Spleen (tissue), 11 donors: ENCODE measurements around the gene CHCHD6. TPM values are rescaled to one million over a fixed set of nuclear protein-coding genes. Genes with fewer than 3 reads are reported as not detected.

Experiments
- DNase-seq: peaks from one replicate; pipeline ENCODE4 v3.0.0-alpha.2; 2020
- H3K27ac ChIP-seq, 8 donors: fragments of 200-600 bp; sonication (generic) in 7 of 8; 1 replicate in 4 of 8; 2 replicates in 4 of 8; pipeline versions ENCODE4 v1.5.0 to v1.8.0; 2016 to 2021; ENCODE audit warnings: inconsistent platforms in 4 of 8, mild to moderate bottlenecking in 4 of 8, moderate library complexity in 1 of 8
- H3K27me3 ChIP-seq, 7 donors: fragments of 200-600 bp; sonication (generic) in 6 of 7; replicated peaks in 1 of 7; 1 replicate in 4 of 7; 2 replicates in 3 of 7; pipeline versions ENCODE4 v1.5.0 to v1.8.0; 2016 to 2021; ENCODE audit warnings: inconsistent platforms in 3 of 7, mild to moderate bottlenecking in 1 of 7
- H3K36me3 ChIP-seq, 6 donors: fragments of 200-600 bp; sonication (generic) in 5 of 6; 1 replicate in 4 of 6; 2 replicates in 2 of 6; pipeline versions ENCODE4 v1.5.0 to v1.8.0; 2016 to 2021; ENCODE audit warnings: inconsistent platforms in 2 of 6
- H3K4me1 ChIP-seq, 6 donors: fragments of 200-600 bp; sonication (generic) in 5 of 6; 1 replicate in 3 of 6; 2 replicates in 3 of 6; pipeline versions ENCODE4 v1.5.0 to v1.8.0; 2016 to 2021; ENCODE audit warnings: inconsistent platforms in 3 of 6
- H3K4me3 ChIP-seq, 8 donors: fragments of 200-600 bp; sonication (generic) in 7 of 8; 1 replicate in 4 of 8; 2 replicates in 4 of 8; pipeline versions ENCODE4 v1.5.0 to v1.8.0; 2016 to 2021; ENCODE audit warnings: inconsistent platforms in 4 of 8, mild to moderate bottlenecking in 4 of 8, moderate library complexity in 2 of 8
- H3K9me3 ChIP-seq, 8 donors: fragments of 200-600 bp; sonication (generic) in 7 of 8; 1 replicate in 4 of 8; 2 replicates in 4 of 8; pipeline versions ENCODE4 v1.5.0 to v1.8.0; 2016 to 2021; ENCODE audit warnings: inconsistent platforms in 4 of 8
- POLR2A ChIP-seq, 3 donors: fragments of 450-650 bp; IDR thresholded peaks; one replicate each; pipeline ENCODE4 v1.5.1; 2017; ENCODE audit warnings: antibody characterized with exemption in 3 of 3, mild to moderate bottlenecking in 1 of 3
- POLR2AphosphoS5 ChIP-seq, 3 donors: sonication (generic); formaldehyde crosslinking; IDR thresholded peaks; one replicate each; pipeline ENCODE4 v1.5.1; 2017; ENCODE audit warnings: antibody characterized with exemption in 3 of 3
- WGBS, 5 donors: extraction: QIAGEN DNeasy Blood & Tissue Kit in 3 of 5; methylation state at CpG; one replicate each; pipeline versions ENCODE4 v1.1.5 to v1.1.7; 2013 to 2018; 5-methylcytosine and 5-hydroxymethylcytosine counted together
- intact Hi-C: fragments of 100-400 bp; cut with DNase I; formaldehyde crosslinking; loops from one replicate; pipeline ENCODE4 v1.15.0; 2023; ENCODE audit warnings: low total_unique reads
- polyA plus RNA-seq, 3 donors: library from polyadenylated mRNA; stranded (reverse); fragments of 200-250 nt; gene quantifications; one replicate each; pipeline ENCODE4 v1.2.1, GENCODE V29; 2013
- total RNA-seq, 7 donors: library from RNA; depleted of rRNA in 3 of 7; stranded (reverse); fragments of >200 nt in 3 of 7; fragmentation: NEBNext Ultra II Directional in 4 of 7; extraction: Animal tissue kit (Norgen Biotek cat#: 25700) in 4 of 7; gene quantifications; one replicate each; pipeline versions ENCODE4 v1.1.0 to v1.2.1, GENCODE V29; 2016 to 2021
- TF ChIP-seq, protein P1 (sequence below), 11 experiments: fragments of 200-600 bp in 7 of 11; fragments of 450-650 bp in 4 of 11; sonication (generic) in 4 of 11; IDR thresholded peaks in 8 of 11; conservative IDR thresholded peaks in 3 of 11; 1 replicate in 7 of 11; 2 replicates in 4 of 11; pipeline versions ENCODE4 v1.4.0 to v1.8.0; 2016 to 2021; ENCODE audit warnings: antibody characterized with exemption in 11 of 11, inconsistent platforms in 4 of 11, mild to moderate bottlenecking in 1 of 11
- donor health status: healthy with polysubstance abuse.
- donor health status: DM: no; HTN: no; CAD: no; lungs with moderate emphysema.
- donor health status: DM: no; HTN: no; CAD: no.
- donor health status: Bipolar disorder and iron deficiency.
- donor health status: healthy.
- donor health status: DM: no; HTN: no; CAD: no.
- donor health status: DM: yes; HTN: yes; CAD: no.

The CHCHD6 gene
- total and polyA plus RNA-seq, 10 donors: 6.3 to 39.1 (median 11.8) TPM

DNA sequence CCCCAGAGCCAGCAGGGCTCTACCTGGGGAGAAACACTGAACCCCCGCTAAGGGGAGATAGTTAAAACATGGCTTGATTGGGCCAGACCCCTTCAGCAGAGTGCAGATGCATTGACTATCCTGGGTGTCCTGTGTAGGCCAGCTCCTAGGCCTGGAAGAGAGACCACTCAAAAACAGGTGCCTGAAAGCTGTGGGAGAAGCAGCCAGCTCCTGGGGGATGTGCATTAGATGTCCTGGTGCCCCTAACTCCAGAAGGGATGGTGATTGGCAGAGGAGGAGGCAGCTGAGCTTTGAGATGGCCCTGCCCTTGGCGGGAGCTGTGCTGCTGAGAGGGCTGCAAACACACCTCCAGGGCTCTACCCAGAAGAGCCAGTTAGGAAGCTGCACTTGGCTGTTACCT is 189.6 kb downstream of the CHCHD6 start:
- DNase-seq: no peak
- WGBS, 5 donors: 82 to 100% (median 96%) methylated on average over 2 of the region's 2 CpGs
- no peaks in the 10 kb centered on the region for H3K27me3 ChIP-seq
- intact Hi-C loops: no loop called here
- no peak overlapping the region for H3K4me3 ChIP-seq
- H3K27ac ChIP-seq: no peak overlapping the region
- TF ChIP-seq, protein P1, sequence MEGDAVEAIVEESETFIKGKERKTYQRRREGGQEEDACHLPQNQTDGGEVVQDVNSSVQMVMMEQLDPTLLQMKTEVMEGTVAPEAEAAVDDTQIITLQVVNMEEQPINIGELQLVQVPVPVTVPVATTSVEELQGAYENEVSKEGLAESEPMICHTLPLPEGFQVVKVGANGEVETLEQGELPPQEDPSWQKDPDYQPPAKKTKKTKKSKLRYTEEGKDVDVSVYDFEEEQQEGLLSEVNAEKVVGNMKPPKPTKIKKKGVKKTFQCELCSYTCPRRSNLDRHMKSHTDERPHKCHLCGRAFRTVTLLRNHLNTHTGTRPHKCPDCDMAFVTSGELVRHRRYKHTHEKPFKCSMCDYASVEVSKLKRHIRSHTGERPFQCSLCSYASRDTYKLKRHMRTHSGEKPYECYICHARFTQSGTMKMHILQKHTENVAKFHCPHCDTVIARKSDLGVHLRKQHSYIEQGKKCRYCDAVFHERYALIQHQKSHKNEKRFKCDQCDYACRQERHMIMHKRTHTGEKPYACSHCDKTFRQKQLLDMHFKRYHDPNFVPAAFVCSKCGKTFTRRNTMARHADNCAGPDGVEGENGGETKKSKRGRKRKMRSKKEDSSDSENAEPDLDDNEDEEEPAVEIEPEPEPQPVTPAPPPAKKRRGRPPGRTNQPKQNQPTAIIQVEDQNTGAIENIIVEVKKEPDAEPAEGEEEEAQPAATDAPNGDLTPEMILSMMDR (IDR thresholded peaks at IDR 0.05 in 8 of 11, conservative IDR thresholded peaks at IDR 0.05 in 3 of 11): no peak
- TF ChIP-seq POLR2A (IDR thresholded peaks at IDR 0.05) (no peak), POLR2AphosphoS5 (IDR thresholded peaks at IDR 0.05) (no peak)
- peaks cover 0 to 6% (median 0%) of the 10 kb centered on the region in 6 donors for H3K4me1 ChIP-seq
- no peaks in the 10 kb centered on the region for H3K9me3 ChIP-seq
- H3K36me3 ChIP-seq: peaks cover 0 to 11% (median 0%) of the 10 kb centered on the region in 6 donors

DNA sequence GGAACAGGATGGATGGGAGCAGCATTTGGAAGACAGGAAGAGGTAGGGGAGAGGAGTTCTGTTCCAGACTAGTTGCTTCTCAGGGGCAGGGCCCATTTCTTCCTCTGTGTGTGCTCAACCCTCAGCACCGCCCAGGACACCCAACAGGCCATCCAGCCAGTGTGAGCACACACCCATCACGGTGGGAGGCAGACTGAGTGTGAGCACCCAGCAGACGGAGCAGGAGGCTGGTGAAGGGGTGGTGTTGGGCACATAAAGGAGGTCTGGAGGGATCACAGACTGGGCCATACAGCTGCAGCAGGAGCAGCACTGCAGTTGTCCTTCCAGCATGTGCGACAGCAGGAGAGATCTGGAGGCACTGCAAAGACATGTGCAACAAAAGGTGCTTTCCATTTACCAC is 190.4 kb downstream of the CHCHD6 start:
- WGBS, 5 donors: 93 to 94% (median 94%) methylated on average over 4 of the region's 4 CpGs
- no peak for DNase-seq
- H3K36me3 ChIP-seq: peaks cover 0 to 4% (median 0%) of the 10 kb centered on the region in 6 donors
- H3K9me3 ChIP-seq: no peaks in the 10 kb centered on the region
- intact Hi-C loops: no loop called here
- no peak overlapping the region for H3K27ac ChIP-seq
- peaks cover 0 to 6% (median 0%) of the 10 kb centered on the region in 6 donors for H3K4me1 ChIP-seq
- H3K4me3 ChIP-seq: no peak overlapping the region
- TF ChIP-seq, protein P1 (IDR thresholded peaks at IDR 0.05 in 8 of 11, conservative IDR thresholded peaks at IDR 0.05 in 3 of 11): no peak
- TF ChIP-seq POLR2A (IDR thresholded peaks at IDR 0.05): no peak
- no peak for TF ChIP-seq POLR2AphosphoS5 (IDR thresholded peaks at IDR 0.05)
- no peaks in the 10 kb centered on the region for H3K27me3 ChIP-seq

DNA sequence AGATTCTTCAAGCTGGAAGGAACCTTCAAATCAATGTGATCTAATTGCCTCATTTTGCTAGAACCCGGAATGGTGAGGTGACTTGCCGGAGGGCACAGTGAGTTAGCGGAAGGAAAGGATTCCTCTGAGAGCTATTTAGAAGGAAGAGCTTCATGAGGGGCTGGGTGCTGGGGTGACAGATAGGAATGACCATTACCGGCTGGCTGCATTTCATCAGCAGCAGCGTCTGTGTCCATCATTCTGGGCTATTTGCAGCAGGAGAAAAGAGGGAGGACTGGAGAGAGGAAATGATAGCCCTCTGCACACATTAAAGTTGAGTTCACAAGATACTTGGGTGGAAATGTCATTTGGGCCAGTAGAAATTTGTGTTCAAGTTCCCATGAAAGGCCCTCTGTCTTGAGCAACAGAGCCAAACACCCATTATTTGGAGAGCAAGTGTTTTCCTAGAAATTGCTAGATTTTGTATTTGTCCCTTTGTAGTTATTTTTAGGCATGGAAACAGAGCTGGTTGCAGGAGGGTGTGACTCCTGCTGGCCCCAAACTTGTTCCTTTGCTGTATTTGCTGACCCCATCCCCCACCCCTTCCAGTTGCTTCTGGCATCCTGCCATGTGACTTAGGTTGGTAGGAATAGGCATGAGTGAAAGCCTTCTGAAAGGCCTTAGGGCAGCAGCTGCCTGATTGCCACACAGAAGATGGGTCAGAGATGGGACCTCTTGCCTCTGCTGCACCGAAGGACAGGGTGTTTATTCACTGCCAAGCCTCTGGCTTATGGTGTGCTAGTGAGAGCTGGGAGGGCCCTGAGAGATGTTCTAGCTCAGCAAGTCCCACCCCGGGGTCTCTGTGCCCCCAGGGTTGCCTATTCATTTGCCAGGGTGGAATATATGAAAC is 191.4 kb downstream of the CHCHD6 start:
- 81 to 94% (median 88%) methylated on average over 7 of the region's 7 CpGs for WGBS, 5 donors
- intact Hi-C loops: no loop called here
- H3K27ac ChIP-seq: no peak overlapping the region
- TF ChIP-seq, protein P1 (IDR thresholded peaks at IDR 0.05 in 8 of 11, conservative IDR thresholded peaks at IDR 0.05 in 3 of 11): no peak
- TF ChIP-seq POLR2AphosphoS5 (IDR thresholded peaks at IDR 0.05) (no peak), POLR2A (IDR thresholded peaks at IDR 0.05) (no peak)
- H3K9me3 ChIP-seq: no peaks in the 10 kb centered on the region
- H3K27me3 ChIP-seq: peaks cover 0 to 2% (median 0%) of the 10 kb centered on the region in 7 donors
- peaks cover 0 to 4% (median 0%) of the 10 kb centered on the region in 6 donors for H3K36me3 ChIP-seq
- no peak overlapping the region for H3K4me3 ChIP-seq
- peaks cover 0 to 6% (median 0%) of the 10 kb centered on the region in 6 donors for H3K4me1 ChIP-seq
- DNase-seq: no peak

DNA sequence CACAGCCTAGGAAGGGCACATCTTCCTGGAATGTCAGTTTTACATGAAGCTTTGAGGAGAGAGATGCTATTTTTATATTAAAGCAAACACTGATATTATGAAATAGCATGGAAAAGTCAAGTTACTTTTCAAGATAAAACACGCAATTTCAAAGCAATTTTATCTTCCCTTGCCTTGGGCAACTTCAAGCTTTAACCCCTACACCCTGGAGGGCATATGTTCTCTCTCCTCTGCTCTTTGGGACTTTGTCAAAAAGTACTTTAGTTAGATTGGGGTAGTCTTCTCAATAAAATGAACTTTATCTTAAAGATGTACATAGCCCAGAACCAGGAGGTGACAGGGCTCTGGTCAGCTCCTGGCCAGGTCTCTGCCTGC is 192.0 kb downstream of the CHCHD6 start:
- no peak for DNase-seq
- intact Hi-C loops: no loop called here
- Histone ChIP-seq H3K4me1 (peaks cover 0 to 6% (median 0%) of the 10 kb centered on the region in 6 donors), H3K4me3 (no peak overlapping the region), H3K27ac (no peak overlapping the region), H3K9me3 (no peaks in the 10 kb centered on the region), H3K36me3 (peaks cover 0 to 4% (median 0%) of the 10 kb centered on the region in 6 donors), H3K27me3 (peaks cover 0 to 8% (median 0%) of the 10 kb centered on the region in 7 donors)
- WGBS, 5 donors: 82 to 90% (median 87%) methylated on average over 1 of the region's 1 CpG
- no peak for TF ChIP-seq POLR2A (IDR thresholded peaks at IDR 0.05)
- TF ChIP-seq, protein P1 (IDR thresholded peaks at IDR 0.05 in 8 of 11, conservative IDR thresholded peaks at IDR 0.05 in 3 of 11): no peak
- TF ChIP-seq POLR2AphosphoS5 (IDR thresholded peaks at IDR 0.05): no peak
